HG03575 (cell line): ENCODE data around the gene SPATA25.
"Not testable (repeated sequence)": the region's sequence is repeated elsewhere in the genome, so short reads cannot be mapped to it uniquely, and the experiment has no call there.

Source experiments
- ATAC-seq: cut with Tn5 transposase; IDR thresholded peaks from one replicate; pipeline ENCODE4 v1.9.1; 2021; ENCODE audit not compliant: unreplicated experiment, insufficient number of reproducible peaks, low FRiP score; ENCODE audit errors: extremely low read depth

SPATA25 gene, protein sequence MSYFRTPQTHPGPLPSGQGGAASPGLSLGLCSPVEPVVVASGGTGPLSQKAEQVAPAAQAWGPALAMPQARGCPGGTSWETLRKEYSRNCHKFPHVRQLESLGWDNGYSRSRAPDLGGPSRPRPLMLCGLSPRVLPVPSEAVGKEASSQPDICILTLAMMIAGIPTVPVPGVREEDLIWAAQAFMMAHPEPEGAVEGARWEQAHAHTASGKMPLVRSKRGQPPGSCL

DNA sequence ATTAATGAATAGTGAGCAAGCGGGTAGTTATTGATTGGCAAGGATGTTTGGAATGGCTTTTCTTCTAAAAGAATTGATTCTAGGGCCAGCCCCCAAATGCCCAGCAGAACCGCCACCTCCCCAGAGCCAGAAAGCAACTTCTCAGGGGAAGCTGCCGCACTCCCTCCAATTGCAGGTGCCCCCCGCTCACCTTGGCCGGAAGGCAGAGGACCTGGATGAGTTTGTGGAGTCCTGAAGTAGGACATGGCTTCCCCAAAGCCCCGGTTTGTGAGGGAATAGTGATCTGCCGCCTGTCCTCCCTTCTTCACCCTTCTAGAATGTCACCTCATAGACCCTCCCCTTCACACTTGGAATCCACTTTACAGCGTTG is at the start of gene SPATA25:
Gene SPATA25, minus strand, starts transcription at position 277 of the 370 bp plus-strand sequence. Its CDS starts 32 bp downstream, at position 245.
- no peak for ATAC-seq

DNA sequence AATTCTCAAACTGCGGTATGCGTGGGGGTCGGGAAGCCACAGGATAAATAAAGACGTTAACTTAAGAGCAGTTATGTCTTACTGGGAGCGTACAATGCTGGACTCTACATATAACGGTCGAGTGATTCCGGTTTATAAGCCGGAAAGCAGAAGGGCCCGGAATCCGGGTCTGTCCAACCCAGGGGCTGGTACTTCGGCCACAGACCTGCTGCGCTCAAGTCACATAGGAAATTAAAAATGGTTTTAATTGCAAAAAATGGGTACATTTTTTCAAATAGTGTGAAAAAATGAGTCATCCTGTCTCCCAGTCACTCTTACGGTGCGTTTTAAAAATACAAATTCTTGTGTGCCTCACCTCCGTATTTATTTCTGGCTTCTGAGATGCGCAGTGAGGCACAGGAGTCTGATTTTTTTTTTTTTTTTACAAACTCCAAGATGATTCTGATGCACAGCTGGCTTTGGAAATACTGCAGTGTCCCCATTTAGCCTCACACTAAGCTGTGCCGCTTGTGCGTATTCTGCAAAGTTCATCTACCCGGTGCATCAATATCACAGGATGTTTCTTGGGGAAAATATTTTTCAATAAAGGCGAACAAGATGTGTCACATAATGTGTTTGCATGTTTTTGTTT is 48.1 kb upstream of the SPATA25 start:
- no peak for ATAC-seq

DNA sequence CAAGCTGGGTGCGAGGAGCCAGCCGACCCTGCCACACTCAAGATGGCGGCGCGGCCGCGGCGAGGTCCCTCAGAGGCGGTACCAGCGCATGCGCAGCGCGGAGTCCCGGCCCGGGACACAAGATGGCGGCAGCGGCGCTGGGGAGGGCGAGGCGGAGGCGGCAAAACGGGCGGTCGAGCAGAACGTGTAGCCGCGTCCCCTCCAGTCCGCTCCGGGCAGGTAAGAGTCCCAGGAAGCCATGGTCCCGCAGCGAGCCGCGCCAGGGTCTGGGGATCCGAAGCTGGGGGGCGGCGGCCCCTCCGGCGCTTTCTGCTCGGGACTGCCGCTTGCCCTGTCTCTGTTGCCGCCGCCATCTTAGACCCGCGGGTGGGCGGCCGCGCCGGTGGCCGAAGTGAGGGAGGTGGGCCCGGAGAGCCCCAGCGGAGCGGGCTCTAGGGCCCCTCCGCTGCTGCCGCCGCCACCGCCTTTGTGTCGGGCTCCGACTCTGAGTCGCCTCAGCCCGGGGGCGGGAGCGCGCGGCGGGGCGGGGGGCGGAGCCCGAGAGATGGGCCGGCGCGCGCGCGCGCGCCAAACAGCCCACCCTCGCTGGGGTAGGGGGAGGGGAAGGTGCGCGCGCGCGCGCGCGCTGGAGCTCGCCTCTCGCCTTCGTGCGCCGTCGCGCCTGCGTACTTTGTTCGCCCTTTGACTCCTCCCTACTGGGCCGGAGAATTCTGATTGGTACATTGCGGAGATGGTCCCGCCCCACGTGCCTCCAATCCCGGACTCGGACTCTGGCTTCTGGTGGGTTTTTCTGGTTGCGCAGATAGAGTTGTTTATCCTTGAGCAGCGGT is 47.4 kb upstream of the SPATA25 start, which contains the start of gene PCIF1:
Gene PCIF1, plus strand, starts transcription at position 98 of the 830 bp plus-strand sequence. CDS start 4,317 bp downstream, outside the sequence.
- peak; percentile 34 for ATAC-seq

DNA sequence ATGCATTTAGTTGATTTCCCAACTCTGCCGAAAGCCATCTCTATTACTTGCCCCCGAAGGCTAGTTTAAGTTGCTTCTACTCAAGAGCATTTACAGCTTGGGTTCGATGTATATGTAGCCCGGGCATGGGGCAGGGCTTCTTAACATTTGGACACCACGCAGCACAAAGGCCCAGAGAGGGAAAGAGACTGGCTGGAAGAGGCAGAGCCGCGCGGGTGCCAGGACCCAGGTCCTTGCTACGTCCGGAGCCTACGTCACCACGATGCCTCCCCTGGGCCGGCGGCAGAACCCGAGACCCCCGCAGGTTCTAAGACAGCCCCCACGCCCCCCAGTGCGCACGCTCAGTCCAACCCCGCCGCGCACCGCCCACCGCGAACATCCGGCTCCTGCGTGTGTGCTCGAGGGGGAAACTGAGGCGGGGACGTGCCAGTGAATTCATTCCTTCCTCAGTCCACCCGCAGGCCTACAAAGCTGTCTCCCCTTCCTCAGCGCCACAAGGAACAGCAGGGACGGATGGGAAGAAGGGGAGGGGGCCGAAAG is 46.7 kb upstream of the SPATA25 start:
- no peak for ATAC-seq

DNA sequence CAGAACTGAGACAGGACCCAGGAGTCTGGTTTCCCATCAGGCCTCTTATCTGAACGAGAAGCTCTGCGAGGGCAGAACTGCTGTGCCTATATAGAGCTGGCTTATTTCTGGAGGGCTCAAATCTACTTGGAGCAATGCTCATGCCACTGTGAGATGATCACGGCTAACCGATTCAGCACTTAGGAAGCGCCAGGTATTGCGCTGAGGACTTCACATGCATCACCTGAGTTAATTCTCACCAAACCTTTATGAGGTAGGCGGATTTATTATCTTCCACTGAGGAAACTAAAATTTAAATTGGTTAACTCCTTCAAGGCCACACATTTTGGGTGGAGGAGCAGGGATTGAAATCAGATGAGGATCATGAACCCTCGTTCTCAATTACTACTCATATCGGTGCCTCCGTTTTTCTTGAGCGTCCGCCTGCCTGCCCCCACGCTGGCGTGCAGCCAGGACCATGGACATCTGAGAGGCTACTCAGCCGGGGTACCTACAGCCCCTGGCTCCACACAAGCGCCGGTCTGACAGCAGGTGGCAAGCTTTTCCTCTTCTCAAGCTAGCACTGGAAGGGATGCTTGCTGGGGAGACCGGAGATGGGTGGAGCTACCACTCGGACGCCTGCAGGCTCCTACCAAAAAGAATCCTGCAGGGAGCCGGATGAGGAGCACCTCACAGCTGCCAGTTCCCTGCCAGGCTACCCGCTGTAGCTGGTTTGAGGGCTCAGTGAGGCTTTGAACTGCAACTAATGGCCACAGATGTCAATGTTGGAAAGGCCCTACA is 46.0 kb upstream of the SPATA25 start:
- ATAC-seq = no peak

DNA sequence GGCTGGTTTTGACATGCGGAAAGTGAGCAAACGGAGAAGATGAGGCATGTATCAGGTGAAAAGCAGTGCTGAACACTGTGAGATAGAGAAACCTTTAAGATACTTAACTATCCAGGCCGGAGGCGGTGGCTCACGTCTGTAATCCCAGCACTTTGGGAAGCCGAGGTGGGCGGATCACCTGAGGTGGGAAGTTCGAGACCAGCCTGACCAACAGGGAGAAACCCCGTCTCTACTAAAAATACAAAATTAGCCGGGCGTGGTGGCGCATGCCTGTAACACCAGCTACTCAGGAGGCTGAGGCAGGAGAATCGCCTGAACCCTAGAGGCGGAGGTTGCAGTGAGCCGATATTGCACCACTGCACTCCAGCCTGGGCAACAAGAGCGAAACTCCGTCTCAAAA is 44.3 kb upstream of the SPATA25 start:
- ATAC-seq = not testable (repeated sequence)

DNA sequence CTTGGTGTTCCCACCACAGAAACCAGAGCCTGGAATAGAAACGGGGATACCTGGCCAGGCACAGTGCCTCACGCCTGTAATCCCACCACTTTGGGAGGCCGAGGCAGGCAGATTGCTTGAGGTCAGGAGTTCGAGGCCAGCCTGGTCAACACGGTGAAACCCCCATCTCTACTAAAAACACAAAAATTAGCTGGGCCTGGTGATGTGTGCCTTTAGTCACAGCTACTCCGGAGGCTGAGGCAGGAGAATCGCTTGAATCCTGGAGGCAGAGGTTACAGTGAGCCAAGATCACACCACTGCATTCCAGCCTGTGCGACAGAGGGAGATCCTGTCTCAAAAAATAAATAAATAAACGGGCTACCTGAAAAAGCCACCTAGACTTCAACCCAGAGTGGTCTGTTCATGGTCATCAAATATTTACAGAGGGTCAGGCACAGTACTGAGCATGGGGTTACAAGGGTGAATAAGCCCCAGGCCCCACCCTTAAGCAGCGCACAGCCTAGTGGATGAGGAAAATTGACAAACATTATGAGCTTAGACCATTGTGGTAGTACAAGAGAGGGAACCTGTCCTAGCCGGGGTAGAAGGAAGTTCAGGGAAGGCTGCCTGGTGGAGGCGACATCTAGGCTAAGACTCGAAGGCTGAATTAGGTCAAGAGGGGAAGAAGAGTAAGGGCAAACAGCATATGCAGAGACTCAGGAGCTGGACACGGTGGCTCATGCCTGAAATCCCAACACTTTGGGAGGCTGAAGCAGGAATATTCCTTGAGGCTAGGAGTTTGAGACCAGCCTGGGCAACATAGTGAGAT is 39.9 kb upstream of the SPATA25 start:
- ATAC-seq = no peak

DNA sequence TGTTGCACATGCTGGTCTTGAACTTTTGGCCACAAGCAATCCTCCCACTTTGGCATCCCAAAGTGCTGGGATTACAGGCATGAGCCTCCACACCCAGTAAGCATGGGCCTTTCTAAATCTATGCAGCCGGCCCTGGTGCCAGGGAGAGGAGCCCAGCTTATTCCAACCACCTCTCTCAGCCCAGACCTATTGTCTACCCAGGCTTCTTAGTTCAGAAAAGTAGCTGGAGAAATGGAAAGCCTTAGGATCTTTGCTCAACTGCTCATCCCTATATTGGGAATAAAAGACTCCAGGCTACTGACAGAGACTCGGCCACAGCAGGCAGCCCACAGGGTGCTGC is 39.3 kb upstream of the SPATA25 start:
- ATAC-seq = no peak

DNA sequence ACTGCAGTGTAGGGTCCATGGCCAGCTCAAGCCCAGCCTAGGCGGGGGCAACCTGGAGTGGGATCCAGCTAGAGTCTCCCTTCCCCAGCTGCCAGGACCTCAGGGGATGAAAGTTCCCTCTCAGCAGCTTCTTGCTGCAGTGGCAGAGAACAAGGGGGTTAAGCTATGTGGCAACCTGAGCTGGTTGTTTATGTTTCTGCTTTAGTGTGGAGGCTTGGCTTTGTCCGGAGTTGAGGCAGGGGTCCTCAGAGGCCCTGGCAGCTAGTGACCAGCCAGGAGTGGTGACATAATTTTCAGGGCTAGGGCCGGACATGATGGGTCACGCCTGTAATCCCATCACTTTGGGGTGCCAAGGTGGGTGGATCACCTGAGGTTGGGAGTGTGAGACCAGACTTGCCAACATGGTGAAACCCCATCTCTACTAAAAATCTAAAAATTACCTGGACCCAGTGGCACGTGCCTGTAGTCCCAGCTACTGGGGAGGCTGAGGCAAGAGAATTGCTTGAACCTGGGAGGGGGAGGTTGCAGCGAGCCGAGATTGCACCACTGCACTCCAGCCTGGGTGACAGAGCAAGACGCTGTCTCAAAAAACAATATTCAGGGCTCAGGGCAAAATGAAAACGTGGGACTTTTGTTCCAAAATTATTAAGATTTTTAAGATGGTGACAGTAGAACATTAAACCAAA is 38.5 kb upstream of the SPATA25 start:
- no peak for ATAC-seq

DNA sequence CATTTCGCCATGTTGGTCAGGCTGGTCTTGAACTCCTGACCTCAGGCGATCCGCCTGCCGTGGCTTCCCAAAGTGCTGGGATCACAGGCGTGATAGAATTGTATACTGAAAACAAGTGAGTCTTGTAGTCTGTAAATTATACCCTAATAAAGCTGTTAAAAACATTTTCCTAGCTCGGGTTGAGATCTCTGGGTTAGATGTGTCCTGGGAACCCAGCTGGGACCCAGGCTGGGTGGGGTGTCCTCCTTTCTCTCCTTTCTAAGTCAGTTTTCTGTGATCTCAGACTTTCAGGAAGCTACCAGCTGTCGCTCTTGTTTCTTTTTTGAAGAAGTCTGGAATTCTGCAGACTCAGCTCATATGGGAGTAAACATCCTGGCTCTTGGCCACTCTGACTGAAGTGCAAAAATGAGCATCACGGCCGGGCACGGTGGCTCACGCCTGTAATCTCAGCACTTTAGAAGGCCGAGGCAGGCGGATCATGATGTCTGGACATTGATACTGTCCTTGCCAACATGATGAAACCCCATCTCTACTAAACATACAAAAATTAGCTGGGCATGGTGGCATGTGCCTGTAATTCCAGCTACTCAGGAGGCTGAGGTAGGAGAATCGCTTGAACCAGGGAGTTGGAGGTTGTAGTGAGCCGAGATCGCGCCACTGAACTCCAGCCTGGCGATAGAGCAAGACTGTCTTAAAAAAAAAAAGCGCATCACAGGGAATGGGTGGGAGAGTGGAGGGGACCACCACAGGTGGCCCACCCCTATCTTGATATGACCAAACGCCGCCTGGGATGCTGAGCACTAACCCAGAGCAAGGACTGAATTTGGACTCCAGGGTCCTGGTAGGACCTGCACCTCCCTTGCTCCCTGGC is 37.2 kb upstream of the SPATA25 start:
- no peak for ATAC-seq

DNA sequence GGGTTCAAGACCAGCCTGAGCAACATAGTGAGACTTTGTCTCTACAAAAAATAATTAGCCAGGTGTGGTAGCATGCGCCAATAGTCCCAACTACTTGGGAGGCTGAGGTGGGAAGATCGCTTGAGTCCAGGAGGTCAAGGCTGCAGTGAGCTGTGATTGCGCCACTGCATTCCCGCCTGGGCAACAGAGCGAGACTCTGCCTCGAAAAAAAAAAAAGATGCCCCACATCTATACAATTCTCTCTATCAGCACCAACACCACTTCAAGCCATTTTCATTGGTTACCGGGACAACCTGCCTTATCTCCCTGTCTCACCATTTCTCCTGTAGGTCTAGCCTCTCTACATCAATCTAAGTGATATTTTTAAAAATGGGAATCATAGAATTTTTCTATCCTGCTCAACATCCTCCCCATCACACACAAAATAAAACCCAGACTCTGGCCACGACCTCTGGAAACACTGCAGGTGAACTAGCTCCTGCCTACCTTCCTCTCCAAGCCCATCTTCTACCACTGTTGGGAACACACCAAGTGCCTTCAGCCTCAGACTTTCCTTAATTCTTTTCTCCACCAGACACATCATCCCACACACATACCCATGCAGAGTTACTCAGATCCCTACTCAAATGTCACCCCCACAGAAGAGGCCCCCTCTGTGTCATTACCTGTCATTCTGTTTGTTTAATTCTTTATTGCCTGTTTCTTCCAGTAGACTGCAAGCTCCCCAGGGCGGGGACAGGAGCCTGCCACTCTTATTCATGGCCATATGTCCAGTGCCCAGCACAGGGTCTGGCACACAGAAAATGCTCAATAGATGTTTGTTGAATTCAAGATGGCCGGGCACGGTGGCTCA is 34.1 kb upstream of the SPATA25 start:
- ATAC-seq = no peak

DNA sequence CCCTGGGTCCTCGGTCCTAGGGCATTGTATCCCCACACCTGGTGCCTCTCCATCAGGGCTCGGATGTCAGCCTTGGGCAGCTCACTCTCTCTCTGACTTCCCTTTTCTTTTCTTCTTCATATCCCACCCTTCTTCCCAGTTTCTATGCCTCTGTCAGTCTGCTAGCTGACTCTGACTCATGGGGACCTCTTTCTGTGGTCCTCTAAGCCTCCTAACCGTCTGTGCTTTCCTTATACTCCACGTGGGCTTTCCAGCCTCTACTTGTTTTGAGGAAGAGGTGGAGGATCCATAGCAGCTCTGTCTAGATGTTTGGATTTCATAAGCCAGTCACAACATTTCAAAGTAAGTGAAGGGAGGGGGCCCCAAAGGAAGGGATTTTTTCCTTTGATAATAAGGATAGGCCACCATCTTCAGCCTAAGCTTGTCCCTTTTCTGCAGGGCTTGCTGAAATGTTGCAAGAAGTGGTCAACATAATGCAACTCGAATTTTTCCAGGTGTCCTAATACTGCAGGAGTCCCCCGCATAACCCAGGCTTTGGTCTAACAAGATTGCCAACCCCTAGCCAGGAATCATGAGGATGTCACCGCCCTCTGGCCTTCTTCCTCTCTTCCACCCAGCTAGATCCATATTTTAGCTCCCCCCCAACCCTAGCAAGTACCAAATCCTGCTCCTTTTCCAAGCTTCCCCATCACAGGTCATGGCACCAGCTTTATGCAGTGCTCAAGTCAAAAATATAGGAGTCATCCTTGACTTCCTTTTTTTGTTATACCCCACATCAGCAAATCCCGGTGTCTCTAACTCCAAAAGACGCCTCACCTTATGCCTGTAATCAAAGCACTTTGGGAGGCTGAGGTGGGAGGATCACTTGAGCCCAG is 33.3 kb upstream of the SPATA25 start:
- no peak for ATAC-seq

DNA sequence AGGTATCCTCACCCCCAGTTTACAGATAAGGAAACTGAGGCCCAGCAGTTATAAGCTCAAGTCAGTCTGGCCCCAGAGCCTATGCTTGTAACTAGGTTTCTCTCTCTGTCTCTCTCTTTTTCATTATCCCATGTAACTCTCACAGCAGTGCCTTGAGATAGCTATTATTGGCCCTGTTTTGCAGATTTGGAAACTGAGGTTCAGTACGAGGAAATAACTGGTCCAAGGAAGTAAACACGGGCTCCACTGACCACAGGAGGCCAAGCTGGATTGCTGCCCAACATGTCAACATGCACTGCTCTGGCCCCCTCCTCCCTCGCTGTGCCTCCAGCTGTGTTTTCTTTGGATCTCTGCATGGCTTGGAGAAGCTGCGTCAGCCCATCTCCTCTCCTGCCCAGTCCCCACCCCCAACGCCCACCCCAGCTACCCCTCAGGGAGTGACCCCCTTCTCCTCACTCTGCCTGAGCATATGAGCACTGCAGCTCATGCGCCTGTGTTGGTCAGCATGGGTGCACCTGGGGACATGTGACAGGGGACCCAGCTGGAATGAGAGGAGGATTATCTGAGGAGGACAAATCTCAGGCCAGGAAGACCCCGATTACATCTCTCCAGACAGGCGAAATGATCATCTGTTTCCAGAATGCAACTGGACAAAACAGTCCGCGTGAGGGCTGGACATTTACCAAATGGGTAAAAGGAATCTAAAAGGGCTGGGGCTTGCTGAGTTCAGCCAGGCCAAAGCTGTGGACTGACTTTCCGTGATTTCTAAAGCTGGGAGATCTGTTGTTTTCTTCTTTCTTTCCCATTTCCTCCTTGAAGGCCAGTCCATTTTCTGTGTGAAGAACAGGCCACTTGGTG is 32.3 kb upstream of the SPATA25 start:
- ATAC-seq = no peak

DNA sequence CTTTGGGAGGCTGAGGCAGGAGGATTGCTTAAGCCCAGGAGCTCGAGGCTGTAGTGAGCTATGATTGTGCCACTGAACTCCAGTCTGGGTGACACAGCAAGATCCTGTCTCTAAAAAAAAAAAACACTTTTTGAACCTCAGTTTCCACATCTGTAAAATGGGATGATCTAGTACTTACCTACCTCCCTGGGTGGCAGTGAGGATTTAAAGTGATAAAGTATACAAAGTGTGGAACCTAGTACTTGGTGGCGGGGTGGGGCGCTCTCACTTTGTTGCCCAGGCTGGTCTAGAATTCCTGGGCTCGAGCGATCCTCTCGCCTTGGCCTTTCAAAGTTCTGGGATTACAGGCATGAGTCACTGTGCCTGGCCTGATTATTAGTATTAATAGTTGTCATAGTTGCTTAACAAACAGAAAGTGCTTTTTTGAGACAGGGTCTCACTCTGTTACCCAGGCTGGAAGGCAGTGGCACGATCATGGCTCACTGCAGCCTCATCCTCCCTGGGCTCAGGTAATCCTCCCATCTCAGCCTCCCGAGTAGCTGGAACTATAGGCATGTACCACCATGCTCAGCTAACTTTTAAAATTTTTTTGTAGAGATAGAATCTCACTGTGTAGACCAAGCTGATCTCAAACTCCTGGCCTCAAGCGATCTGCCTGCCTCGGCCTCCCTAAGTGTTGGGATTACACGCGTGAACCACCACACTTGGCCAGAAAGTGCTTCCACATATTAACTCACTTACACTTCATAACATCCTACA is 31.5 kb upstream of the SPATA25 start:
- no peak for ATAC-seq
